Stimulated activated CD4-positive, alpha-beta T cell treated with anti-CD3 and anti-CD28 coated beads, Interleukin-15, amount 100 ng/mL, for 1 hour (primary cell): ENCODE measurements around the gene CD48.
"Not testable (repeated sequence)": the region's sequence is repeated elsewhere in the genome, so short reads cannot be mapped to it uniquely, and the experiment has no call there.

Source experiments
- DNase-seq, 2 donors: peaks; one replicate each; pipeline ENCODE4 v3.0.0-alpha.2; 2020; ENCODE audit warnings: low read depth in 1 of 2, low spot score in 1 of 2

CD48 gene

DNA sequence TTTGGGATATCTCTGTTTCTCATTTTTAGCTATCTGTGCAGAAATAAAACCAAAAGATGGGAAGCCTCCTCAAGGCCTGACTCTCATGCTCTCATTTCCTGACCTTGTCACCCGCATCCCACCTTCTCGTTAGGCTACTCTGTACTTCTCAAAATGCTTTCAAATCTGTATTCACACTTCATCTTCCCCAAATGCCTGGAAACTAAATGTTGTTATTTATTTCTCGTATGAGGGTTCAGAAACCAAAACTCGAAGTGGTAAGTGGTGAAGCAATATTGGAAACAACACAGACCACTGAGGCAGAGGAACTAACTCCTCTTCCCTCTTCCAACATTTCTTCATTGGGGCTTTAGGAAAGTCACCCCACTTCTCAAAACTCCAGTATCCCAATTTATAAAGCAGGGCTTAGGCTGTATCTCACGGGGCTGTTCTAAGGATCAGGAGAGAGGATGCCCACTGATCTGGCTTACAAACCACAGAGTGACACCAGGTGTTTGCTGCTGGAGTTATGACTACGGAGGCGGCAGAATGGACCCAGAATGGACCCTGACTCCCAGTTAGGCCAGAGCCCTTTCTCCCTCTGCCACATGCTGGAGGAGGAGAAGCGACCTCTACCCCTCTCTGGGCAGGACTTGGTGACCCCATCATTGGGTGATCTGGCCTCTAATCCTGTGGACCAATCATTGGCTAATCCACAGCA is 31.0 kb upstream of the CD48 start:
- DNase-seq, result no peak

DNA sequence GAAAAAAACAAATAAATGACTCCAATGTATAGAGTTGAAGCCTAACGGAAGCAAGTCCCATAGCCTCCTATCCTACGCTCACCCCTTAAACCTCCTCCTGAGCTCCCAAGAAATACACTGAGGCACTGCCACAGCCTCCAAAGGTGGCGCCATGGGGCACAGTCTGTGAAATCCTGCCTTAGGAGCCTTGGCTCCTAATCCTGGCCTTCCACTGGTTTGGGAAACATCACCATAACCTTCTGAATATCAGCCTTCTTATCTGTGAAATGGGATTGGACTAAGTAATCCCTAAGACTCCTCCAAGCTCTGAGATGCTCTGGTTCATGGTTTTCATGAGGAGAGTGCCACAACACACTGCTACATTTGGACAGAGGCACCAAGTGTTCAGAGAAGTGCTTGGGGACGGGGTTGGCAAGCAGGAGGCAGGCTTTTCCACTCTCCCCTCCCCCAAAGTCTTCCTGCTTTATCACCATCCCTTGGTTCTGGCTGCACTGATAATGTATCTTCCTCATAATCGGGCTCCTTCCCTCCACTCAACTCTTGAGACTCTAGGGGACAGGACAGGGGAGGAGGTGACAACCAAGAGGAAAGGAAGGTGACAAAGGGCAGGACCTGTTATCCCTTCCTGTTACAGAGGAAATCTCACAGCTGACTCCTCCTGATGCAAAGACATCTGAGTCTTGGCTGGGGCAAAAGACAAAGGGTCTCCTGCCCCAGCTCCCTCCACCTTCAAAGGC is 30.2 kb upstream of the CD48 start:
- DNase-seq, result no peak

DNA sequence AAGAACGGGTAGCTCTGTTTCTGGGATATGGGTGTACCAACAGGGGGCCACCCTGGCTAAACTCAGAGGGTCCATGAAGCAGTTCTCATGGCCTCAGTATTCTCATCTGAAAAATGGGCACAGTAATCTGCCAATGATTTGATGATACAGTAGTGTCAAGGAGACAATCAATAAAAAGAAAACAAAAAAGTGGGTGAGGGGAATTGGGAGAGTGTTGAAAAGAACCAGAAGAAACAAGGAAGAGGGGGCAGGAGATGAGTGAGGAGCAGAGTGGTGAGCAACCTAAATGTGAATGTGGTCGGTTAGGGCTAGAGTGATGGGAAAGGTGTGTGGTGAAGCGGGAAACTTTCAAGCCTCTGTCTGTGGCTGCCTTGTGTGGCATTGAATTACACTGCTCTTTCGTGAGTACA is 29.5 kb upstream of the CD48 start:
- no peak for DNase-seq

DNA sequence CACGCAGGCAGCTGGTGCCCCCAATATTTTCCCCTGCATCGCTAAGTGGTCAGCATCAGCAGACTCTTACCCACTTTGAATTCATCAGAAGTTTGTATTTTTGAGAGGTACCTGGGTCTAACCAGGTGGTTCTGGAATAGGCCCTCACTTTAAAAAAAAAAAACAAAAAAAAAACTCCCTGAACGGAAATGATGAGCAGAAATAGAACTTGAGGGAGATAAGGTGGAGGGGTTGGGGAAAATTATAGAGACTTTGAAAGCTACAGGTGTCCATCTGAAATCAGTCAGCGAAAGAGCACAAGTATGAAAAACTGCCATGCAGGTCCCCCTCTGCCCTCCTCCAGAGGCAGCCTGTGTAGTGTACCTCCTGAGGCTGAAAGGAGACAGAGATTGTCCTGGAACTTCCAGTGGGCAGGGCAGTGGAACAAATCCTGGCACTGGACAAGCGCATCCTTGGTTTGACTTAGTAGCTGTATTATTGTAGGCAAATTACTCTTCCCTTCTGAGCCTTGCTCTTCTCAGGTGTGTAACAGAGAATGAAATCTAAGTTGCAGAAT is 28.6 kb upstream of the CD48 start:
- DNase-seq, result no peak

- no peak for DNase-seq
These were observed 27.5 kb upstream of the CD48 start, which contains the start of gene SLAMF7 for GRCh38 chr1:160739098-160739511. Gene SLAMF7 (plus strand): TSS chr1:160739247. CDS start chr1:160739302, 55 bp downstream.

GRCh38 chr1:160738271-160738670 is 26.6 kb upstream of the CD48 start:
- no peak for DNase-seq

DNA sequence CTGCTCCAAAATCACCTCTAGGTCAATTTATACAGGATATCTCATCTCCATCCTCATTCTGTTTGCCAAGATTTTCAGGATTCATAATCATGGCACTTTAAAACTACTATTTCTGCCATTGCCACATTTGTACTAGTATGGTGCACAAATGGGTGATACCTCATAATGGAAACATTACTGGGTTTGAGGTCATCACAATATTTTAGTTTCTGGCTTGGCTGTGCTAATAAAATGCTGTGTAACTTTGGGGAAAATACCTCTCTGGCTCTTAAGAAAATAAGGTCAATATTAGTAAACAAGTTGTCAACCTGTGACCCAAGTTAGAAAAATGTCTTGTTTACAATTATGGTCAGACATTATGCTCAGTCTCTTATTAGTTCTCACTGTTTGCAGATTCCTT is 22.7 kb upstream of the CD48 start:
- no peak for DNase-seq

- DNase-seq, result no peak
These were observed 22.3 kb upstream of the CD48 start for GRCh38 chr1:160733898-160734297.

DNA sequence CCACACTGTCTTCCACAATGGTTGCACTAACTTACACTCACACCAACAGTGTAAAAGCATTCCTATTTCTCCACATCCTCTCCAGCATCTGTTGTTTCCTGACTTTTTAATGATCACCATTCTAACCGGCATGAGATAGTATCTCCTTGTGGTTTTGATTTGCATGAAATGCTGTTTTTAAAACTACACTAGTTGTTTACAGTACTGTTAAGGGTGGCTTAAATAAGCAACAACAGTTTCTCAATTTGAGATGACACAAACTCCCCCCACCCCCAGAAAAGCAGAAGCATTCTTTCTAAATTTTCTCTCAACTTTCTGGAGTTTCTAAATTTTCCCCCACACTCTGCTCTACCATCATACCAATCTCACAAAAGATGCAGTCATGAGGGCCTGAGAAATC is 20.4 kb upstream of the CD48 start:
- DNase-seq, result no peak

DNA sequence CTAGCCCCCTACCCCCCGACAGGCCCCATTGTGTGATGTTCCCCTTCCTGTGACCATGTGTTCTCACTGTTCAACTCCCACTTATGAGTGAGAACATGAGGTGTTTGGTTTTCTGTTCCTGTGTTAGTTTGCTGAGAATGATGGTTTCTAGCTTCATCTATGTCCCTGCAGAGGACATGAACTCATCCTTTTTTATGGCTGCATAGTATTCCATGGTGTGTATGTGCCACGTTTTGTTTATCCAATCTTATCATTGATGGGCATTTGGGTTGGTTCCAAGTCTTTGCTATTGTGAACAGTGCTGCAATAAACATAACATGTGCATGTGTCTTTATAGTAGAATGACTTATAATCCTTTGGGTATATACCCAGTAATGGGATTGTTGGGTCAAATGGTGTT is 19.9 kb upstream of the CD48 start:
- DNase-seq, result not testable (repeated sequence)

DNA sequence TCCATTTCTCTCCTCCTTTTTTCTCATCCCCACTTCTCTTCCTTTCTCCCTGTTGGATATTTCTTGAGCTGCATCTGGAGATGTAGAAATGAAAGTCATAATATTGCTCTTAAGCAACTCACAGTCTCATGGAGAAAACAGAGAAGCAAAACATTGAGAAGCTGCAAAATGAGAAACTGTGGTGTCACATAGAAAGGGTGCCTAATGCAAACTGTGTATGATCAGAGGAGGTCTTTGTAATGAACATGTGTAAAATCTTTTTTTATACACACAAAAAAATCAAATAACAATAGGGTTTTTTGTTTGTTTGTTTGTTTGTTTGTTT is 15.7 kb upstream of the CD48 start:
- no peak for DNase-seq

DNA sequence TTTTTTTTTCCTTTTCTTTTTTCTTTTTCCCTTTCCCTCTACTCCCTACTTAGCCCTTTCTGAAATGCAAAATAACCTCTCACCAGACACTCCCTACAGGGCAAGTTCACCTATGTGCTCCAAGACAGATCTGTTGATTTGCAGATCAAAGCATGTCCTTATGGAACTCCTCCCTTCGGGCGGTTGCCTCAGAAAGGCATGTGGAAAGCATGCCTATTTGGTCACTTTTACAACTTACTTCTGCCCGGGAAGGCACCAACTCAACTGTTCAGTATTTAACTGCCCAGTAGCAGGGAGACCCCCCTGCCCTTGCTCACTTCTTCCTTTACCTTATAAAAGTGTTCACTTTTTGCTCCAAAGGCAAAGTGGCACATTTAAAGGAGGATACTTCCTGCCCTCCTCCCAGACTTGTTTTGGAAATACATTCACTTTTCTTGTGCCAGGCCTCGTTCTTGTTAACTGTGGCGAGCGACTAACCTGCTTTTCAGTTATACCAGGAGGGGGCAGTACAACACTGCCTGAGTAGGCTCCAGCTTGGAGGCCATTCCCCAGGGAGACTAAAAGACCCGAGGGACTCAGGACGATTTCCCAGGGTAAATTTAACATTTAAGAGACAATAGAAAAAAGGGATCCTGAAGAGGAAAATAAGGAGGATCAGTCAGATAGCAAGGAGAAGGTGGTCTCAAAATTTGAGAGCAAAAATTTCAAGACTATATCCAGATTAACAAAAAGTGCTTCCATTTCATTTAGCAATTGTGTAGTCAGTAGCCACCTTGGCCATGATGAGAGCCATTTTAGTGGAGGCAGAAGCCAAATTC is 15.1 kb upstream of the CD48 start:
- peak in 1 of 2 donors; percentile 27 for DNase-seq

DNA sequence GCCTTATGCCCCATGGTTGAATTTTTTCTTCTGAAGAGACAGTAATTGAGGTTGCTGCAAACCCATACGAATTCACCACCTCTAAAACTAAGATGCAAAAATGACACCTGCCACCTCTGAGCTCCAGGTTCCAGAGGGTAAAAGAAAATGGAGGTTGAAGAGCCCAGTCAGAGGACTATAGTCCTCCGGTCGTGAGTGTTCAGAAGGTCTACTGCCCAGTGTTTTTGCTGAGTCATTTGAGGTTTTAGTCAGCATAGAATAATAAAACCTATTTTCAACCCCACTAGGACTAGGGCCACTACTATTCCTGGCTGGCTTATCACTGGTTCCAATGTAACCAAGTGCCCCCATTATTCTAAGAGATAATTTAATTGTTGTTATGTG is 14.5 kb upstream of the CD48 start:
- no peak for DNase-seq

DNA sequence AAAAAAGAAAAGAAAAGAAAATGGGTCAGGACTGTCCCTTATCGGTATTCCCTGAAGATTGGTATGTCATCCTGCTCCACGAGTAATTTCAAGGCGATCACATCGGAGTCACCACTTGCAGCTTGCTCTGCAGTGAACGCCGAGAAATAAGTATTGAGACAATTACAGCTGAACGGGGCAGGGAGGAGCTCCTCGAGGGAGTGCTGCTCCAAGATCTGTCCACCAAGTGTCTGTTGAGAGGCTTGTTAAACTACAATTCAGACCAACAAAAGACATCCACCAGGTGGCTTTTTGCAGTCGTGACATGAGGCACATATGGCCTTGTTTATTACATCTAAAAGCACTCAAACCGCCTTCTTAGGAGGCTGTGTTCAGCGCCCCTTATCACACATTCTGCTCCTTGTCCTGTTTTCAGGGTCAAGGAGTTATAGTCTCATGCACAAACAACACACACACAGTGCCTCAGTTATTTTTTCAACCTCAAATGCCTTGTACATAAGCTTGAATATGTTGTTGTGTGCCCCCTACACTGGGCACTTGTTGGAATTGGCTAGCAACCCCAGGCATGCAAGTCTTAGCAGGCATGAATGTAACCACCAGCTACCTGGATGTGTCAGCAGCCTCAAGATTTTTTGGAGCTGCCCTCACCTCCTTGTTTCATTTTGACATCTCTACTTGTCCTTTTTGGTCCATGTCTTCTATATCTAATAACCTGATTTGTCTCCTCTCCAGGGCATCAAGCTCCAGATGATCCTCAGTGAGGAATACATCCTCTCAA is 13.0 kb upstream of the CD48 start:
- DNase-seq, result no peak

- DNase-seq, result no peak
These were observed 11.7 kb upstream of the CD48 start for GRCh38 chr1:160723332-160723731.

DNA sequence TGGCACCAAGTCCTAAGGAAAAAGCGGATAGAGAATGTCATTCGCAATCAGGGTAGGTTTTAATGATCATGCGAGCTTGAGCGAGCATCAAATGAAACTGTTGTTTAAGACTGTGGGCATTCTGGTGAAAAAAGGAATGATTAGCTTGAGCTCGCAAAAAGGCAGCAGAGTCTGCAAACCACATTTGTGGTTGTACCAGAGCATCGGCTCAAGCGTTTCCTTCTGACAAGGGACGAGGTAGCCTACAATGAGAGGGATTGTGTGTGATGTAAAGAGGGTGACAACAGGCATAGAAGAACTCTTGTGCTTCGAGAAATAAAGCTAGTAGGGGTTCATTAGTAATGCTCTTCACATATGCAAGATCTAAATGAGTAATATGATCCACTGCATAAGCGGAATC is 11.1 kb upstream of the CD48 start:
- no peak for DNase-seq

- DNase-seq, result no peak
These were observed 9.9 kb upstream of the CD48 start for GRCh38 chr1:160721473-160721872.

DNA sequence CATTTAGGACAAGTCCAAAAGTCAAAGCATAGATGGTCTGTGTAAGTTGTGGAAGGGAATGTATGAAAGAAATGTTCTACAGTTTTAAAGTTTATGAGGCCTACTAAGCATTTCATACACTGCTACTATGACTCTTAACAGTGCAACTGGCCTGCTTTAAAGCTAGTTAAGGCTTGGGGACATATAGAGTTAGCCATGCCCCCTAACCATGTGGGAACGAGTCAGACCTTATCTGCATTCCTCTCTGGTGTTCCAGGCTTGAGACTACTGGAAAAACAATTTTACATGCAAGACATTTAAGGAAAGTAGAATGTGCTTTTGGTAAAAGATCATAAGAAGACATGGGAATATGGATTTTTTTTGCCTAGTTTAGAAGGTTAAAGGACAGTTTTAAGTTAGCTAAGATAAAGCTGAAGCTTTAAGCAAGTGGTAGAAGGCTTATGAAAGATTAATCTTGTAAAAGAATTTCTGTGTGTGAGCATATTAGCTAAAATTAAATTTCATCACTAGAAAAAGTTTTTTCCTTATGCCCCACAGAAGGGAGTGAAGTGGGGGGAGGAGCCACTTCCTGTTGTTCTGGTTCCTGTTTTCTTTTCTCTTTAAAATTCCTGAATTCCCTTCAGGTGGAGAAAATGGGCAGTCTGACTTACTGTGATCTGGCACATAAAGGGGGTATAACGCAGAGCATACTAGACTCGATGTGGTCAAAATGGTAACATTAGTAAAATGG is 8.9 kb upstream of the CD48 start:
- DNase-seq, result no peak

DNA sequence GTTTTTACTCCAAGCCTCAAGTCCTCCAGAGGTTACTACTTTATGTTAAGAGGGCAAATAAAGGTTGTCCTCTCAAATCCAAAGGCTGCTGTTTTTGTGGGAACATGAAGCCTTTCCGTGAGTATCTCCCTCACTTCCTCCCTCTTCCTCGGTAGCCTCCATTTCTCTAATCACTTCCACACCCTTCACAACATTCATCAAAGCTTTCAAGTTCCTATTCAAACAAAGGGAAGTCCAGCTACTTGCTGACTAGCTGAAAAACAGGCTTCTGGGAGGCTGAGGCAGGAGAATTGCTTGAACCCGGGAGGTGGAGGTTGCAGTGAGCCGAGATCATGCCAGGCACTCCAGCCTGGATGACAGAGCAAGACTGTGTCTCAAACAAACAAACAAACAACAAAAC is 6.6 kb upstream of the CD48 start:
- DNase-seq, result no peak

DNA sequence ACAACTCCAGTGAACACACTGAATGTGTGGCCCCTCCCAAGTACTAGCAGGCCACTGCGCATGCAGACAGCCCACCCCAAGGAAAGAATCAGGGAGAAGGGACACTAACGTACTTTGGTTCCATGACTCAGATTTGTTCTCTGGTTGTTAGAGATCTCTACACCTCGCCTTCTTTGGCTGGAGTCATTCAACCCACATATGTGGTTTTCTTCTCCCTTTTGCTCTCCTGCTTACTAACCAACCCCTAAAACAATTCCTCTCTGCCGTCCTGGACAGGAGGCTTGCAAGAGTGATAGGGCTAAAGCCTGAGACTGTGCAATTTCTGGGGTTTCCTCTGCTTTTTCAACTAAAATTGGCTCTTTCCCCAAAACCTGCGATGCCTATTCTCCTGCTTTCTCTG is 5.7 kb upstream of the CD48 start:
- DNase-seq, result no peak
